Fibroblast of lung (primary cell): Measurements from ENCODE around the gene LRRK1. TPM values are rescaled to one million over a fixed set of nuclear protein-coding genes. Genes with fewer than 3 reads are reported as not detected.

Experiments
- DNase-seq, 2 donors: peaks; one replicate each; pipeline versions ENCODE4 v3.0.0 to v3.0.0-alpha.2; 2010; ENCODE audit warnings: low read depth in 2 of 2
- H2AFZ ChIP-seq: 2 replicates; pipeline ENCODE4 v1.5.1; 2012; ENCODE audit warnings: low read length, control low read depth, inconsistent platforms
- H3K27ac ChIP-seq: 2 replicates; pipeline ENCODE4 v1.5.1; 2011; ENCODE audit warnings: low read length, control low read depth; ENCODE audit not compliant: insufficient read depth
- H3K27me3 ChIP-seq: 2 replicates; pipeline ENCODE4 v1.5.1; 2011; ENCODE audit warnings: mild to moderate bottlenecking, low read length; ENCODE audit not compliant: control insufficient read depth, insufficient read depth
- H3K36me3 ChIP-seq: 2 replicates; pipeline ENCODE4 v1.5.1; 2011; ENCODE audit warnings: low read length; ENCODE audit not compliant: control insufficient read depth, insufficient read depth
- H3K4me1 ChIP-seq: 2 replicates; pipeline ENCODE4 v1.5.1; 2011; ENCODE audit warnings: low read length; ENCODE audit not compliant: control insufficient read depth, insufficient read depth; ENCODE audit errors: extremely low read depth
- H3K4me2 ChIP-seq: 2 replicates; pipeline ENCODE4 v1.5.1; 2011; ENCODE audit warnings: low read length, control low read depth; ENCODE audit not compliant: insufficient read depth; ENCODE audit errors: extremely low read depth
- H3K4me3 ChIP-seq, 4 experiments: fragments of 200-600 bp in 1 of 4; sonication (generic) in 1 of 4; replicated peaks in 1 of 4; 2 replicates each; pipeline ENCODE4 v1.5.1; 2011 to 2016; ENCODE audit warnings: low read length in 4 of 4, low read depth in 3 of 4, mild to moderate bottlenecking in 3 of 4, control low read depth in 2 of 4, inconsistent platforms in 1 of 4, mixed read lengths in 1 of 4; ENCODE audit not compliant: insufficient read depth in 1 of 4; ENCODE audit errors: control extremely low read depth in 1 of 4
- H3K79me2 ChIP-seq: 2 replicates; pipeline ENCODE4 v1.5.1; 2012; ENCODE audit warnings: mild to moderate bottlenecking, low read length, inconsistent platforms; ENCODE audit not compliant: control insufficient read depth, insufficient read depth
- H3K9ac ChIP-seq: 2 replicates; pipeline ENCODE4 v1.5.1; 2011; ENCODE audit warnings: mild to moderate bottlenecking, low read length, control low read depth; ENCODE audit not compliant: insufficient read depth
- H3K9me3 ChIP-seq: 2 replicates; pipeline ENCODE4 v1.5.1; 2012; ENCODE audit warnings: low read depth, low read length; ENCODE audit not compliant: control insufficient read depth, insufficient read depth
- H4K20me1 ChIP-seq: 2 replicates; pipeline ENCODE4 v1.5.1; 2011; ENCODE audit warnings: low read length; ENCODE audit not compliant: control insufficient read depth, insufficient read depth; ENCODE audit errors: extremely low read depth
- EZH2 ChIP-seq: IDR thresholded peaks from 2 replicates; pipeline ENCODE4 v1.5.1; 2012; ENCODE audit warnings: low read length, control low read depth, mild to moderate bottlenecking; ENCODE audit errors: missing control alignments
- polyA plus RNA-seq, 2 donors: library from polyadenylated mRNA; depleted of rRNA in 1 of 2; stranded (reverse) in 1 of 2; unstranded in 1 of 2; fragments of >200 nt; gene quantifications; 2 replicates each; pipeline ENCODE4 v1.2.1, GENCODE V29; 2011 to 2012; ENCODE audit warnings: missing spikeins in 1 of 2
- total RNA-seq: library from RNA; depleted of rRNA; stranded (reverse); fragments of >200 nt; gene quantifications from 2 replicates; pipeline ENCODE4 v1.2.1, GENCODE V29; 2014
- TF ChIP-seq, protein P1 (sequence below), 2 donors: IDR thresholded peaks in 1 of 2; conservative IDR thresholded peaks in 1 of 2; 1 replicate in 1 of 2; 2 replicates in 1 of 2; pipeline ENCODE4 v1.5.1; 2011 to 2012; ENCODE audit warnings: low read length in 2 of 2, control low read depth in 1 of 2, inconsistent platforms in 1 of 2, low read depth in 1 of 2, mild to moderate bottlenecking in 1 of 2

Gene LRRK1
- total and polyA plus RNA-seq, 2 donors (not counting 1 experiment from before 2014, with no cell fraction given) = 3.8 to 12.2 TPM

GRCh38 chr15:101025896-101026631 is 106.9 kb downstream of the LRRK1 start:
- TF ChIP-seq EZH2 = no peak
- TF ChIP-seq, protein P1, sequence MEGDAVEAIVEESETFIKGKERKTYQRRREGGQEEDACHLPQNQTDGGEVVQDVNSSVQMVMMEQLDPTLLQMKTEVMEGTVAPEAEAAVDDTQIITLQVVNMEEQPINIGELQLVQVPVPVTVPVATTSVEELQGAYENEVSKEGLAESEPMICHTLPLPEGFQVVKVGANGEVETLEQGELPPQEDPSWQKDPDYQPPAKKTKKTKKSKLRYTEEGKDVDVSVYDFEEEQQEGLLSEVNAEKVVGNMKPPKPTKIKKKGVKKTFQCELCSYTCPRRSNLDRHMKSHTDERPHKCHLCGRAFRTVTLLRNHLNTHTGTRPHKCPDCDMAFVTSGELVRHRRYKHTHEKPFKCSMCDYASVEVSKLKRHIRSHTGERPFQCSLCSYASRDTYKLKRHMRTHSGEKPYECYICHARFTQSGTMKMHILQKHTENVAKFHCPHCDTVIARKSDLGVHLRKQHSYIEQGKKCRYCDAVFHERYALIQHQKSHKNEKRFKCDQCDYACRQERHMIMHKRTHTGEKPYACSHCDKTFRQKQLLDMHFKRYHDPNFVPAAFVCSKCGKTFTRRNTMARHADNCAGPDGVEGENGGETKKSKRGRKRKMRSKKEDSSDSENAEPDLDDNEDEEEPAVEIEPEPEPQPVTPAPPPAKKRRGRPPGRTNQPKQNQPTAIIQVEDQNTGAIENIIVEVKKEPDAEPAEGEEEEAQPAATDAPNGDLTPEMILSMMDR (conservative IDR thresholded peaks at IDR 0.05 in 1 of 2, IDR thresholded peaks at IDR 0.05 in 1 of 2; ENCODE audit: low read depth in 1 of 2, low read length in 2 of 2) = no peak
- Histone ChIP-seq H3K27me3 (no peaks in the 10 kb centered on the region), H3K4me3 (no peak overlapping the region), H3K36me3 (peaks cover 1% of the 10 kb centered on the region), H3K9ac (no peak overlapping the region), H3K79me2 (no peaks in the 10 kb centered on the region), H3K27ac (no peak overlapping the region), H4K20me1 (no peaks in the 10 kb centered on the region), H3K4me2 (no peak overlapping the region), H2AFZ (no peak overlapping the region), H3K9me3 (no peaks in the 10 kb centered on the region), H3K4me1 (peaks cover 5% of the 10 kb centered on the region)
- DNase-seq = no peak

DNA sequence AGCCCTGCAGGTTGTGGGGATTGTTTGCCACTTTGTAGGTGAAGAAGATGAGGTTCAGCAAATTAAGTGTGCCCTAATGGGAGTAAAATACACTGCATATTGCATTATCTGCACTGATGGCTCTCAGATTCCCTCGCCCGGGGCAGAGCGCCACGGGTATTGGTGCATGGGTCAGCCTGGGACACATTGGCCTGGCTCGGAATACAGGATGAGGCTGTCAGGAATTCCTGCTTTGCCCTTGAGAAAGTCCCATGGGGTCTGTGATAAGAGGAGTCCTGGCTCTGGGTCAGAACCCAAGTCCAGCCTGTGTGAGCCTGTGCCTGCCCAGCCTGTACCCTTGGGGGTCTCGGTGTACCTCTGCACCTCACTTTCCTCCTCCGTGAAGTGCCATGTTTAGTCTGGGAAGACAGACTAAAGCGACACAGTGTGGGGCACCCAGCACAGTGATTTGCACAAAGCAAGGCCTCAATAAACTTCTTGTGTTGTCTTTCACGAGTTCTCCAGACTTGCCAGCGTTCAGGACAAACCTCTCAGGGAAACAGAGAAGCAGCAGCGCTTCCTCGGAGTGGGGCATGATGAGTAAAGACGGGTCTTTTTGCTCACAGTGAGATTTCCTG is 107.6 kb downstream of the LRRK1 start:
- peaks cover 1% of the 10 kb centered on the region for H3K36me3 ChIP-seq
- DNase-seq = no peak
- TF ChIP-seq, protein P1 (conservative IDR thresholded peaks at IDR 0.05 in 1 of 2, IDR thresholded peaks at IDR 0.05 in 1 of 2; ENCODE audit: low read depth in 1 of 2, low read length in 2 of 2) = no peak
- no peak for TF ChIP-seq EZH2

DNA sequence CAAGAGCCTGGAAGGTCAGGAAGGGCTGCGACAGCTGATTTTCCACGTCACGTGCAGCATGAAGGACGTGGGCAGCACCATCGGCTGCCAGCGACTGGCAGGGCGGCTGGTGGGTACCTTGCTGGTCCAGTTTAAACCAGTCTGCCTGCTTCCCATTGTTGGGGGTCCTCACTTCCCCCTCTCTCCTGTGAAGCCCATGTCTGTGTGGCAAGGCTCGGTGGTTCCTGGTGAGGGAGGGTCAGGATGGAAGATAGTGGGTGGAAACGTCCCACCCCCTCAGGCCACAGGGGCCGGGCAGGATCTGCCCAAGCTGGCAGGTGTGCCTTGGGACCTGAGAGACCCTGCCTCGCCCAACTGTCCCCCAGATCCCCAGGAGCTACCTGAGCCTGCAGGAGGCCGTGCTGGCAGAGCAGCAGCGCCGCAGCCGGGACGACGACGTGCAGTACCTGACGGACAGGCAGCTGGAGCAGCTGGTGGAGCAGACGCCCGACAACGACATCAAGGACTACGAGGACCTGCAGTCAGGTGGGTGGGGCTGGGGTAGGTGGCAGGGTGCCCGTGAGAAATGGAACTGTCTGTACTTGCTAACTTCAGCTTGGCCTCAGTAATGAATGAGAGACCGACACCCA is 108.2 kb downstream of the LRRK1 start:
- H3K36me3 ChIP-seq = peaks cover 1% of the 10 kb centered on the region
- no peak for TF ChIP-seq EZH2
- TF ChIP-seq, protein P1 (conservative IDR thresholded peaks at IDR 0.05 in 1 of 2, IDR thresholded peaks at IDR 0.05 in 1 of 2; ENCODE audit: low read depth in 1 of 2, low read length in 2 of 2) = no peak
- no peaks in the 10 kb centered on the region for H3K79me2 ChIP-seq
- H2AFZ ChIP-seq = no peak overlapping the region
- H3K27me3 ChIP-seq = no peaks in the 10 kb centered on the region
- H3K4me1 ChIP-seq = peaks cover 5% of the 10 kb centered on the region
- H3K4me3 ChIP-seq = no peak overlapping the region
- H3K9ac ChIP-seq = no peak overlapping the region
- H3K27ac ChIP-seq = no peak overlapping the region
- no peak overlapping the region for H3K4me2 ChIP-seq
- no peaks in the 10 kb centered on the region for H3K9me3 ChIP-seq
- no peak for DNase-seq
- no peaks in the 10 kb centered on the region for H4K20me1 ChIP-seq

More for the DNA sequence above, 107.6 kb downstream of the LRRK1 start:
- Histone ChIP-seq H4K20me1 (no peaks in the 10 kb centered on the region), H3K4me3 (no peak overlapping the region), H3K27ac (no peak overlapping the region), H3K9ac (no peak overlapping the region), H2AFZ (no peak overlapping the region), H3K9me3 (no peaks in the 10 kb centered on the region), H3K79me2 (no peaks in the 10 kb centered on the region), H3K4me2 (no peak overlapping the region), H3K4me1 (peaks cover 5% of the 10 kb centered on the region), H3K27me3 (no peaks in the 10 kb centered on the region)
